ENCODE data around the gene CBLN4.

The CBLN4 gene

DNA sequence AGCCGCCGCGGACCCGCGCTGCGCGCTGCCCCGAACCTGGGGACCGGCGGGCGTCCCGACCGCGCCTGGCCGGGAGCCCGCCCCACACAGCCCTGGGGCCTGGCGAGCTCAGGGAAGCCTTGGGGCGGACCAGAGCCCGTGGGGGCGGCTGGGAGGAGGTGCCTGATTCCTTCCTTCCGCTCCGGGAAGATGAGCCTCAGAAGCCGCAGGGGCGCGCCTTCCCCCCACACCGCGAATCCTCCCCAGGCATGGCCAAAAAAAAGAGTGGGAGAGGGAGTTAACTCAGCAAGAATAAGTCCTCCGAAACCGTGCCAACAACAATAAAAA is at the start of gene CBLN4:
Gene CBLN4 (minus strand): TSS at position 131 of the 327 bp plus-strand sequence. CDS start 1,348 bp downstream, outside the sequence.
- H3K27ac ChIP-seq, result no peak within 1 kb of the TSS
- TF ChIP-seq CTCF (conservative IDR thresholded peaks at IDR 0.05), result no peak

- no peak overlapping the region for H3K27ac ChIP-seq
- TF ChIP-seq CTCF (conservative IDR thresholded peaks at IDR 0.05), result no peak
These were observed 37.9 kb upstream of the CBLN4 start for GRCh38 chr20:56043227-56043626.

DNA sequence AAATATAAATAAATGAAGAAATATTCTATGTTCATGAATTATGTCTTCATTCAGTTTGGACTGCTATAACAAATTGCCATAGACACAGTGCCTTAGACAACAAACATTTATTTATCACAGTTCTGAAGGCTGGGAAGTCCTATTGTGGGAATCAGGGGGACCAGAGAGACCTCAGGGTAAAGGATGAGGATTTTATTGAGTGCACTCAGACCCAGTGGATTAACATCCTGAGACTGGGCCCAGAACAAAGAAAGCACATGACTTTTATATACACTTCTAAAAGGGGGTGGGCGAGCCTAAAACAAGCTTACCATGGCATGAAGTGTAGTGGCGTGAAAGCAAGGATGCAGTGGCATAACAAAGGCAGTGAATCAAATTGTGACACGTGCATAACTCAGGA is 26.9 kb upstream of the CBLN4 start:
- TF ChIP-seq CTCF (conservative IDR thresholded peaks at IDR 0.05), result no peak
- no peak overlapping the region for H3K27ac ChIP-seq

- TF ChIP-seq CTCF (conservative IDR thresholded peaks at IDR 0.05), result no peak
These were observed 13.4 kb upstream of the CBLN4 start for GRCh38 chr20:56018716-56019115.

DNA sequence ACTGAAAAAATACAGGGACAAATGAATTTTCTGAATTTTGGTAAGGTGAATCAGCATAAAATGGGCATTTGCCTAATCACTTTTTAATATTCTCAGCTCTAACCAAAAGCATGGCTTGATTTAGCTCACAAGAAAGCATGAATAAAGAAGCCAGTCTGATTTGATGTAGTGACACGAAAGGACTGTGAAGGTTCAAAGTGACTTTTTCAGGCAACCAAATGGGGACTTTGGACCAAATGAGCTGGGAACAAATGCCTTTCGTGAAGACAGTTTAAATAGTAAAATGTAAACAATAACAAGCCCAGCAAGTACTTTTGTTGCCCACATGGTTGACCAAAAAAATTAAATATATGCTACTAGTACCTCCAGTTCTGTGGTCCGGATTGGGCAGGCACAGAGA is 12.9 kb upstream of the CBLN4 start:
- TF ChIP-seq CTCF (conservative IDR thresholded peaks at IDR 0.05), result no peak
- no peak overlapping the region for H3K27ac ChIP-seq

More at GRCh38 chr20:56018716-56019115, 13.4 kb upstream of the CBLN4 start:
- H3K27ac ChIP-seq, result no peak overlapping the region

GRCh38 chr20:56017560-56017959 is 12.2 kb upstream of the CBLN4 start:
- no peak for TF ChIP-seq CTCF (conservative IDR thresholded peaks at IDR 0.05)
- H3K27ac ChIP-seq, result no peak overlapping the region

GRCh38 chr20:56014998-56015397 is 9.7 kb upstream of the CBLN4 start:
- TF ChIP-seq CTCF (conservative IDR thresholded peaks at IDR 0.05), result no peak
- no peak overlapping the region for H3K27ac ChIP-seq

DNA sequence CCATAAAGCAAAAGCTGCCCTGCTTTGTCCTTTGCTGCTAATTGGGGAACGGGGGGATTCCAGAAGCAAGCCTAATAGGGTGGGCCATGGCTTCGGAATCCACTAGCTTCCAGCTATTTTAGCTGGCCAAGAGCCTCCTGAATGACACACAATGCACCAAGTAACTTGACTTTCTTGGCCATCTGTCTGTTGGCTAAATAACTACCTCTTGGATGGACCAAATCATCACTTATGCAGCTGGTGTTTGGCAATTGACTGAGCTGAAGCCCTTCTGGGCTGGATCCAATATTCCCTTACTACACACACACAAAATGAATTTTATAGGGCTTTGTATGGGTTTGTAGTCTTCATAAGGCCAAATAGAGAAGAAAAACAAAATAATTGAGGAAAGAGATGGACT is 8.8 kb upstream of the CBLN4 start:
- no peak for TF ChIP-seq CTCF (conservative IDR thresholded peaks at IDR 0.05)
- H3K27ac ChIP-seq, result no peak overlapping the region; the same call in 1 of the 2 replicates
